HFF-Myc (cell line): ENCODE results near the gene RELN.

ENCODE experiments used
- DNase-seq: peaks from one replicate; pipeline ENCODE4 v3.0.0-alpha.2; 2011; ENCODE audit warnings: low read depth; ENCODE audit errors: extremely low read depth
- H3K4me3 ChIP-seq: replicated peaks from 2 replicates; pipeline ENCODE4 v1.5.1; 2011; ENCODE audit warnings: low read depth, mild to moderate bottlenecking, control low read depth, low read length
- CTCF ChIP-seq: IDR thresholded peaks from 2 replicates; pipeline ENCODE4 v1.5.1; 2012; ENCODE audit warnings: mild to moderate bottlenecking, low read depth, low read length, control low read depth; ENCODE audit errors: missing control alignments

RELN gene

GRCh38 chr7:103710247-103710646 lies 279.2 kb downstream of the RELN start:
- no peak overlapping the region for H3K4me3 ChIP-seq
- TF ChIP-seq CTCF, result no peak
- no peak for DNase-seq

GRCh38 chr7:103706805-103707204 lies 282.7 kb downstream of the RELN start:
- DNase-seq, result no peak
- no peak for TF ChIP-seq CTCF
- H3K4me3 ChIP-seq, result no peak overlapping the region

GRCh38 chr7:103705542-103705941 lies 283.9 kb downstream of the RELN start:
- DNase-seq, result no peak
- no peak for TF ChIP-seq CTCF
- H3K4me3 ChIP-seq, result no peak overlapping the region

- no peak for DNase-seq
- H3K4me3 ChIP-seq, result no peak overlapping the region
- no peak for TF ChIP-seq CTCF
Measured at GRCh38 chr7:103704701-103705100, 284.8 kb downstream of the RELN start.

GRCh38 chr7:103702982-103703381 lies 286.5 kb downstream of the RELN start:
- no peak for TF ChIP-seq CTCF
- no peak overlapping the region for H3K4me3 ChIP-seq
- no peak for DNase-seq

GRCh38 chr7:103702454-103702853 lies 287.0 kb downstream of the RELN start:
- no peak for DNase-seq
- no peak for TF ChIP-seq CTCF

GRCh38 chr7:103699032-103699431 lies 290.4 kb downstream of the RELN start:
- H3K4me3 ChIP-seq, result no peak overlapping the region
- TF ChIP-seq CTCF, result no peak
- no peak for DNase-seq

More at GRCh38 chr7:103702454-103702853, 287.0 kb downstream of the RELN start:
- no peak overlapping the region for H3K4me3 ChIP-seq
